HEK293 (cell line): ENCODE results near the gene KCNK2.

Source experiments
- YY1 ChIP-seq: fragments of 450-650 bp; formaldehyde crosslinking; IDR thresholded peaks from 2 replicates; pipeline ENCODE4 v1.5.1; 2018; ENCODE audit warnings: missing biosample characterization, missing genetic modification characterization
- ZFP3 ChIP-seq: fragments of 450-650 bp; formaldehyde crosslinking; IDR thresholded peaks from 2 replicates; pipeline ENCODE4 v1.5.1; 2016; ENCODE audit warnings: low read depth, missing biosample characterization, missing genetic modification characterization
- ZNF157 ChIP-seq: fragments of 450-650 bp; formaldehyde crosslinking; IDR thresholded peaks from 2 replicates; pipeline ENCODE4 v1.5.1; 2016; ENCODE audit warnings: missing biosample characterization, missing genetic modification characterization
- ZNF302 ChIP-seq: fragments of 450-650 bp; formaldehyde crosslinking; IDR thresholded peaks from 2 replicates; pipeline ENCODE4 v1.5.1; 2016; ENCODE audit warnings: missing biosample characterization, missing genetic modification characterization, low read depth
- TF ChIP-seq, protein P1 (sequence below): fragments of 450-650 bp; formaldehyde crosslinking; IDR thresholded peaks from 2 replicates; pipeline ENCODE4 v1.5.1; 2016; ENCODE audit warnings: missing biosample characterization, missing genetic modification characterization
- TF ChIP-seq, protein P2 (sequence below): fragments of 450-650 bp; formaldehyde crosslinking; optimal IDR thresholded peaks from 2 replicates; pipeline ENCODE3; 2016; ENCODE audit warnings: missing biosample characterization, mild to moderate bottlenecking, missing genetic modification characterization
- TF ChIP-seq, protein P3 (sequence below): fragments of 450-650 bp; formaldehyde crosslinking; conservative IDR thresholded peaks from 2 replicates; pipeline ENCODE4 v1.5.1; 2016; ENCODE audit warnings: low read depth, missing biosample characterization, missing genetic modification characterization
- TF ChIP-seq, protein P4 (sequence below): fragments of 450-650 bp; formaldehyde crosslinking; IDR thresholded peaks from 2 replicates; pipeline ENCODE4 v1.5.1; 2016; ENCODE audit warnings: missing biosample characterization, missing genetic modification characterization

DNA sequence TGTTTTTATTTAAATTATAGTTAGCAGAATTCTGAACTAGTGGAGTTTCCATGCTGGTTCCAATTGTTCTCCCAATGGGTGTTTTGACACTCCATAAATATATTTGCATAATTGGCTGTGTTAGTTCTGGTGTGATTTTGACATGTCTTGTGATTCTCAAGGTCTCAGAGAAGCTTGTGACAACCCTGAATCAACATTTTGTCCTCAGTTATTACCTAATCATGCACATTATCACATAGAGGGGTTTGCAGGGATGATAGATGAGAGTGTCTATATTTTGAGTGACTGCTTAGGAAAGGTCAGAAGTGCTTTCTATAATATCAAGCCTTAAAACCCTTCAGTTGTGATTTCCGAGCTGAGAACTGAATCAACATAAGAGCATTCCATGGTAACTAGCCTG, 11.5 kb upstream of the KCNK2 start:
- no peak for TF ChIP-seq ZNF302 (tag by site-specific recombination)
- no peak for TF ChIP-seq YY1 (tag by site-specific recombination)
- TF ChIP-seq, protein P1, sequence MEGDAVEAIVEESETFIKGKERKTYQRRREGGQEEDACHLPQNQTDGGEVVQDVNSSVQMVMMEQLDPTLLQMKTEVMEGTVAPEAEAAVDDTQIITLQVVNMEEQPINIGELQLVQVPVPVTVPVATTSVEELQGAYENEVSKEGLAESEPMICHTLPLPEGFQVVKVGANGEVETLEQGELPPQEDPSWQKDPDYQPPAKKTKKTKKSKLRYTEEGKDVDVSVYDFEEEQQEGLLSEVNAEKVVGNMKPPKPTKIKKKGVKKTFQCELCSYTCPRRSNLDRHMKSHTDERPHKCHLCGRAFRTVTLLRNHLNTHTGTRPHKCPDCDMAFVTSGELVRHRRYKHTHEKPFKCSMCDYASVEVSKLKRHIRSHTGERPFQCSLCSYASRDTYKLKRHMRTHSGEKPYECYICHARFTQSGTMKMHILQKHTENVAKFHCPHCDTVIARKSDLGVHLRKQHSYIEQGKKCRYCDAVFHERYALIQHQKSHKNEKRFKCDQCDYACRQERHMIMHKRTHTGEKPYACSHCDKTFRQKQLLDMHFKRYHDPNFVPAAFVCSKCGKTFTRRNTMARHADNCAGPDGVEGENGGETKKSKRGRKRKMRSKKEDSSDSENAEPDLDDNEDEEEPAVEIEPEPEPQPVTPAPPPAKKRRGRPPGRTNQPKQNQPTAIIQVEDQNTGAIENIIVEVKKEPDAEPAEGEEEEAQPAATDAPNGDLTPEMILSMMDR (tag by site-specific recombination) = no peak
- TF ChIP-seq ZFP3 (tag by site-specific recombination) = no peak
- TF ChIP-seq, protein P2, sequence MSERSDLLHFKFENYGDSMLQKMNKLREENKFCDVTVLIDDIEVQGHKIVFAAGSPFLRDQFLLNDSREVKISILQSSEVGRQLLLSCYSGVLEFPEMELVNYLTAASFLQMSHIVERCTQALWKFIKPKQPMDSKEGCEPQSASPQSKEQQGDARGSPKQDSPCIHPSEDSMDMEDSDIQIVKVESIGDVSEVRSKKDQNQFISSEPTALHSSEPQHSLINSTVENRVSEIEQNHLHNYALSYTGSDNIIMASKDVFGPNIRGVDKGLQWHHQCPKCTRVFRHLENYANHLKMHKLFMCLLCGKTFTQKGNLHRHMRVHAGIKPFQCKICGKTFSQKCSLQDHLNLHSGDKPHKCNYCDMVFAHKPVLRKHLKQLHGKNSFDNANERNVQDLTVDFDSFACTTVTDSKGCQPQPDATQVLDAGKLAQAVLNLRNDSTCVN (tag by site-specific recombination) = no peak
- TF ChIP-seq, protein P3, sequence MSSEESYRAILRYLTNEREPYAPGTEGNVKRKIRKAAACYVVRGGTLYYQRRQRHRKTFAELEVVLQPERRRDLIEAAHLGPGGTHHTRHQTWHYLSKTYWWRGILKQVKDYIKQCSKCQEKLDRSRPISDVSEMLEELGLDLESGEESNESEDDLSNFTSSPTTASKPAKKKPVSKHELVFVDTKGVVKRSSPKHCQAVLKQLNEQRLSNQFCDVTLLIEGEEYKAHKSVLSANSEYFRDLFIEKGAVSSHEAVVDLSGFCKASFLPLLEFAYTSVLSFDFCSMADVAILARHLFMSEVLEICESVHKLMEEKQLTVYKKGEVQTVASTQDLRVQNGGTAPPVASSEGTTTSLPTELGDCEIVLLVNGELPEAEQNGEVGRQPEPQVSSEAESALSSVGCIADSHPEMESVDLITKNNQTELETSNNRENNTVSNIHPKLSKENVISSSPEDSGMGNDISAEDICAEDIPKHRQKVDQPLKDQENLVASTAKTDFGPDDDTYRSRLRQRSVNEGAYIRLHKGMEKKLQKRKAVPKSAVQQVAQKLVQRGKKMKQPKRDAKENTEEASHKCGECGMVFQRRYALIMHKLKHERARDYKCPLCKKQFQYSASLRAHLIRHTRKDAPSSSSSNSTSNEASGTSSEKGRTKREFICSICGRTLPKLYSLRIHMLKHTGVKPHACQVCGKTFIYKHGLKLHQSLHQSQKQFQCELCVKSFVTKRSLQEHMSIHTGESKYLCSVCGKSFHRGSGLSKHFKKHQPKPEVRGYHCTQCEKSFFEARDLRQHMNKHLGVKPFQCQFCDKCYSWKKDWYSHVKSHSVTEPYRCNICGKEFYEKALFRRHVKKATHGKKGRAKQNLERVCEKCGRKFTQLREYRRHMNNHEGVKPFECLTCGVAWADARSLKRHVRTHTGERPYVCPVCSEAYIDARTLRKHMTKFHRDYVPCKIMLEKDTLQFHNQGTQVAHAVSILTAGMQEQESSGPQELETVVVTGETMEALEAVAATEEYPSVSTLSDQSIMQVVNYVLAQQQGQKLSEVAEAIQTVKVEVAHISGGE (tag by site-specific recombination) = no peak
- TF ChIP-seq, protein P4, sequence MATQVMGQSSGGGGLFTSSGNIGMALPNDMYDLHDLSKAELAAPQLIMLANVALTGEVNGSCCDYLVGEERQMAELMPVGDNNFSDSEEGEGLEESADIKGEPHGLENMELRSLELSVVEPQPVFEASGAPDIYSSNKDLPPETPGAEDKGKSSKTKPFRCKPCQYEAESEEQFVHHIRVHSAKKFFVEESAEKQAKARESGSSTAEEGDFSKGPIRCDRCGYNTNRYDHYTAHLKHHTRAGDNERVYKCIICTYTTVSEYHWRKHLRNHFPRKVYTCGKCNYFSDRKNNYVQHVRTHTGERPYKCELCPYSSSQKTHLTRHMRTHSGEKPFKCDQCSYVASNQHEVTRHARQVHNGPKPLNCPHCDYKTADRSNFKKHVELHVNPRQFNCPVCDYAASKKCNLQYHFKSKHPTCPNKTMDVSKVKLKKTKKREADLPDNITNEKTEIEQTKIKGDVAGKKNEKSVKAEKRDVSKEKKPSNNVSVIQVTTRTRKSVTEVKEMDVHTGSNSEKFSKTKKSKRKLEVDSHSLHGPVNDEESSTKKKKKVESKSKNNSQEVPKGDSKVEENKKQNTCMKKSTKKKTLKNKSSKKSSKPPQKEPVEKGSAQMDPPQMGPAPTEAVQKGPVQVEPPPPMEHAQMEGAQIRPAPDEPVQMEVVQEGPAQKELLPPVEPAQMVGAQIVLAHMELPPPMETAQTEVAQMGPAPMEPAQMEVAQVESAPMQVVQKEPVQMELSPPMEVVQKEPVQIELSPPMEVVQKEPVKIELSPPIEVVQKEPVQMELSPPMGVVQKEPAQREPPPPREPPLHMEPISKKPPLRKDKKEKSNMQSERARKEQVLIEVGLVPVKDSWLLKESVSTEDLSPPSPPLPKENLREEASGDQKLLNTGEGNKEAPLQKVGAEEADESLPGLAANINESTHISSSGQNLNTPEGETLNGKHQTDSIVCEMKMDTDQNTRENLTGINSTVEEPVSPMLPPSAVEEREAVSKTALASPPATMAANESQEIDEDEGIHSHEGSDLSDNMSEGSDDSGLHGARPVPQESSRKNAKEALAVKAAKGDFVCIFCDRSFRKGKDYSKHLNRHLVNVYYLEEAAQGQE (tag by site-specific recombination) = no peak
- no peak for TF ChIP-seq ZNF157 (tag by site-specific recombination)
